H1 (cell line): Measurements from ENCODE around the gene OSBPL5. TPM values are rescaled to one million over a fixed set of nuclear protein-coding genes. Genes with fewer than 3 reads are reported as not detected.

Source experiments
- CTCF ChIA-PET: fragments of 300-600 bp; sonication (Branson Sonifier 250); formaldehyde crosslinking; loops from one replicate; lab custom pipeline; 2021; ENCODE audit not compliant: partially characterized antibody; lab: Charles Lee
- POLR2A ChIA-PET: fragments of 300-600 bp; sonication (Branson Sonifier 250); formaldehyde crosslinking; loops from one replicate; lab custom pipeline; 2021; ENCODE audit warnings: inconsistent platforms; ENCODE audit not compliant: partially characterized antibody; lab: Charles Lee
- DNase-seq, 2 experiments: peaks; one replicate each; pipeline versions ENCODE4 v3.0.0 to v3.0.0-alpha.2; 2010 to 2022; ENCODE audit warnings: low spot score in 2 of 2, low read depth in 1 of 2, mixed read lengths in 1 of 2
- FAIRE-seq: peaks from 2 replicates; lab custom pipeline; 2011; peaks lifted over from hg19 to GRCh38; lab: Jason Lieb, UNC
- H2AFZ ChIP-seq: 2 replicates; pipeline ENCODE4 v1.8.1; 2012; ENCODE audit warnings: low read length, inconsistent platforms
- H2AK5ac ChIP-seq: 2 replicates; pipeline ENCODE4 v1.6.1; 2013; ENCODE audit warnings: low read depth, low read length
- H2BK120ac ChIP-seq: replicated peaks from 2 replicates; pipeline ENCODE3; 2013; ENCODE audit warnings: low read depth, low read length, inconsistent platforms
- H2BK12ac ChIP-seq: 2 replicates; pipeline ENCODE4 v1.6.1; 2013; ENCODE audit warnings: low read depth, low read length
- H2BK15ac ChIP-seq: 2 replicates; pipeline ENCODE4 v1.6.1; 2013; ENCODE audit warnings: low read length
- H2BK20ac ChIP-seq: 2 replicates; pipeline ENCODE4 v1.6.1; 2013; ENCODE audit warnings: low read length
- H2BK5ac ChIP-seq: 2 replicates; pipeline ENCODE4 v1.6.1; 2013; ENCODE audit warnings: low read depth, low read length
- H3K14ac ChIP-seq: 2 replicates; pipeline ENCODE4 v1.6.1; 2013; ENCODE audit warnings: inconsistent platforms; ENCODE audit not compliant: insufficient read length
- H3K18ac ChIP-seq: 2 replicates; pipeline ENCODE4 v1.6.1; 2013; ENCODE audit warnings: low read length; ENCODE audit errors: extremely low read depth
- H3K23ac ChIP-seq: 2 replicates; pipeline ENCODE4 v1.6.1; 2013; ENCODE audit warnings: inconsistent platforms; ENCODE audit not compliant: insufficient read length
- H3K23me2 ChIP-seq: 2 replicates; pipeline ENCODE4 v1.6.1; 2013; ENCODE audit warnings: low read depth, low read length
- H3K27ac ChIP-seq: 2 replicates; pipeline ENCODE4 v1.6.1; 2011; ENCODE audit warnings: low read depth, low read length, inconsistent platforms
- H3K27me3 ChIP-seq, 4 experiments: replicated peaks in 1 of 4; 1 replicate in 1 of 4; 2 replicates in 3 of 4; pipeline versions ENCODE4 v1.6.1 to v1.8.1; 2011 to 2013; ENCODE audit warnings: low read length in 3 of 4, mild to moderate bottlenecking in 3 of 4, inconsistent platforms in 2 of 4, mixed read lengths in 2 of 4, moderate library complexity in 1 of 4; ENCODE audit not compliant: control insufficient read depth in 3 of 4, insufficient read depth in 3 of 4; ENCODE audit errors: extremely low read depth in 1 of 4
- H3K36me3 ChIP-seq, 4 experiments: 2 replicates each; pipeline versions ENCODE4 v1.6.1 to v1.8.1; 2011 to 2013; ENCODE audit warnings: mild to moderate bottlenecking in 4 of 4, low read length in 3 of 4, moderate library complexity in 2 of 4, control low read depth in 1 of 4, inconsistent platforms in 1 of 4; ENCODE audit not compliant: insufficient read depth in 4 of 4, control insufficient read depth in 2 of 4
- H3K4ac ChIP-seq: replicated peaks from 2 replicates; pipeline ENCODE3; 2013; ENCODE audit warnings: low read length, low read depth, mixed read lengths, inconsistent platforms; ENCODE audit not compliant: insufficient read length
- H3K4me1 ChIP-seq, 4 experiments: replicated peaks in 1 of 4; 1 replicate in 1 of 4; 2 replicates in 3 of 4; pipeline versions ENCODE4 v1.6.1 to v1.8.1; 2011 to 2013; ENCODE audit warnings: low read length in 3 of 4, inconsistent platforms in 2 of 4, mixed read lengths in 1 of 4; ENCODE audit not compliant: insufficient read depth in 4 of 4, control insufficient read depth in 3 of 4
- H3K4me2 ChIP-seq, 2 experiments: 2 replicates each; pipeline versions ENCODE4 v1.6.1 to v1.8.1; 2011 to 2013; ENCODE audit warnings: low read depth in 2 of 2, low read length in 2 of 2, control low read depth in 1 of 2, inconsistent platforms in 1 of 2, mild to moderate bottlenecking in 1 of 2; ENCODE audit not compliant: insufficient read depth in 1 of 2
- H3K4me3 ChIP-seq, 4 experiments: fragments of 200-600, 300-600 bp in 1 of 4; sonication (generic), shearing (Covaris generic), sonication (Bioruptor Twin) in 1 of 4; 2 replicates each; pipeline versions ENCODE4 v1.5.1 to v1.8.1; 2011 to 2016; ENCODE audit warnings: low read length in 4 of 4, low read depth in 3 of 4, control low read depth in 2 of 4, inconsistent platforms in 2 of 4, mild to moderate bottlenecking in 2 of 4, mixed read lengths in 1 of 4, moderate library complexity in 1 of 4; ENCODE audit not compliant: insufficient read depth in 2 of 4; ENCODE audit errors: extremely low read depth in 1 of 4
- H3K56ac ChIP-seq: replicated peaks from 2 replicates; pipeline ENCODE3; 2013; ENCODE audit warnings: low read depth, mild to moderate bottlenecking, mixed read lengths, low read length, inconsistent platforms; ENCODE audit not compliant: insufficient read length
- H3K79me1 ChIP-seq: 2 replicates; pipeline ENCODE4 v1.6.1; 2013; ENCODE audit warnings: low read depth, low read length, control low read depth
- H3K79me2 ChIP-seq, 2 experiments: 2 replicates each; pipeline versions ENCODE4 v1.6.1 to v1.8.1; 2012 to 2013; ENCODE audit warnings: low read length in 2 of 2, mild to moderate bottlenecking in 2 of 2, inconsistent platforms in 1 of 2; ENCODE audit not compliant: insufficient read depth in 2 of 2, control insufficient read depth in 1 of 2
- H3K9ac ChIP-seq, 4 experiments: replicated peaks in 1 of 4; 1 replicate in 1 of 4; 2 replicates in 3 of 4; pipeline versions ENCODE4 v1.6.1 to v1.8.1; 2011 to 2013; ENCODE audit warnings: low read depth in 3 of 4, low read length in 3 of 4, control low read depth in 2 of 4, mild to moderate bottlenecking in 2 of 4, moderate library complexity in 2 of 4, inconsistent platforms in 1 of 4; ENCODE audit errors: extremely low read depth in 1 of 4
- H3K9me3 ChIP-seq, 2 experiments: 2 replicates each; pipeline versions ENCODE4 v1.6.1 to v1.8.1; 2012 to 2013; ENCODE audit warnings: mild to moderate bottlenecking in 2 of 2, moderate library complexity in 2 of 2, control low read depth in 1 of 2, inconsistent platforms in 1 of 2, low read depth in 1 of 2, low read length in 1 of 2, mixed read lengths in 1 of 2; ENCODE audit not compliant: insufficient read depth in 2 of 2
- H4K20me1 ChIP-seq, 2 experiments: replicated peaks in 1 of 2; 2 replicates each; pipeline versions ENCODE3 to v1.8.1; 2011 to 2013; ENCODE audit warnings: inconsistent platforms in 2 of 2, low read length in 2 of 2, mild to moderate bottlenecking in 1 of 2; ENCODE audit not compliant: insufficient read depth in 2 of 2, control insufficient read depth in 1 of 2
- H4K5ac ChIP-seq: 2 replicates; pipeline ENCODE4 v1.6.1; 2013; ENCODE audit warnings: low read length, low read depth, mixed read lengths, inconsistent platforms; ENCODE audit not compliant: insufficient read length
- H4K8ac ChIP-seq: 2 replicates; pipeline ENCODE4 v1.8.0; 2013; ENCODE audit warnings: mild to moderate bottlenecking, moderate library complexity, low read length, inconsistent platforms; ENCODE audit not compliant: insufficient read depth; ENCODE audit errors: extremely low read depth
- H4K91ac ChIP-seq: replicated peaks from 2 replicates; pipeline ENCODE3; 2013; ENCODE audit warnings: low read length, mixed read lengths, inconsistent platforms; ENCODE audit not compliant: insufficient read length
- BACH1 ChIP-seq: IDR thresholded peaks from 2 replicates; pipeline ENCODE4 v1.6.1; 2012; ENCODE audit warnings: low read length, improper control_type of control experiment
- CEBPB ChIP-seq: IDR thresholded peaks from 2 replicates; pipeline ENCODE4 v1.6.1; 2012; ENCODE audit warnings: low read depth, low read length
- EP300 ChIP-seq, 2 experiments: IDR thresholded peaks; 1 replicate in 1 of 2; 2 replicates in 1 of 2; pipeline ENCODE4 v1.6.1; 2011 to 2012; ENCODE audit warnings: low read depth in 2 of 2, low read length in 2 of 2, mild to moderate bottlenecking in 2 of 2, borderline replicate concordance in 1 of 2, inconsistent platforms in 1 of 2, moderate library complexity in 1 of 2
- FOSL1 ChIP-seq: IDR thresholded peaks from 2 replicates; pipeline ENCODE4 v1.6.1; 2011; ENCODE audit warnings: mild to moderate bottlenecking, low read depth, low read length, moderate library complexity; ENCODE audit not compliant: insufficient read depth
- NRF1 ChIP-seq: IDR thresholded peaks from 2 replicates; pipeline ENCODE4 v1.6.1; 2011; ENCODE audit warnings: mild to moderate bottlenecking, low read depth, low read length, improper control_type of control experiment
- PHF8 ChIP-seq: fragments of 200-600 bp; sonication (generic); conservative IDR thresholded peaks from 2 replicates; pipeline ENCODE4 v1.7.1; 2012; ENCODE audit warnings: low read depth, mild to moderate bottlenecking, inconsistent platforms, low read length, moderate library complexity
- RFX5 ChIP-seq: IDR thresholded peaks from 2 replicates; pipeline ENCODE4 v1.6.1; 2011; ENCODE audit warnings: low read depth, low read length, improper control_type of control experiment, borderline replicate concordance
- SP2 ChIP-seq: IDR thresholded peaks from 2 replicates; pipeline ENCODE4 v1.6.1; 2012; ENCODE audit warnings: mild to moderate bottlenecking, low read length, inconsistent platforms
- SRF ChIP-seq: IDR thresholded peaks from 2 replicates; pipeline ENCODE4 v1.6.1; 2011; ENCODE audit warnings: mild to moderate bottlenecking, low read depth, low read length, moderate library complexity
- SUZ12 ChIP-seq: fragments of 200-600 bp; sonication (generic); IDR thresholded peaks from 2 replicates; pipeline ENCODE4 v1.6.1; 2012; ENCODE audit warnings: mild to moderate bottlenecking, inconsistent platforms, low read length, moderate library complexity, mixed read lengths
- YY1 ChIP-seq: IDR thresholded peaks from 2 replicates; pipeline ENCODE4 v1.6.1; 2011; ENCODE audit warnings: low read depth, mild to moderate bottlenecking, low read length
- WGBS, 2 experiments: shearing (Covaris generic) in 1 of 2; methylation state at CpG; one replicate each; pipeline versions ENCODE4 v1.1.6 to v1.1.7; 2013 to 2015; ENCODE audit warnings: low lambda C conversion rate in 2 of 2, mixed read lengths in 2 of 2, inconsistent platforms in 1 of 2, low coverage in 1 of 2, missing lambda C conversion rate in 1 of 2; ENCODE audit not compliant: insufficient replicate concordance in 2 of 2, insufficient coverage in 1 of 2, insufficient read length in 1 of 2; ENCODE audit errors: extremely low coverage in 1 of 2, missing lambda C conversion rate in 1 of 2; 5-methylcytosine and 5-hydroxymethylcytosine counted together
- polyA plus RNA-seq, 7 experiments: library from polyadenylated mRNA; depleted of rRNA in 3 of 7; stranded (reverse) in 5 of 7; unstranded in 2 of 7; fragments of >200 nt in 5 of 7; fragments of 200-250 nt in 2 of 7; gene quantifications; 1 replicate in 5 of 7; 2 replicates in 1 of 7; 4 replicates in 1 of 7; pipeline versions ENCODE4 v1.2.1 to v1.2.3, GENCODE V29; 2011 to 2013; ENCODE audit warnings: missing spikeins in 2 of 7, mixed read lengths in 2 of 7
- total RNA-seq: library from RNA; stranded (reverse); fragmentation: NEBNext Ultra II Directional; extraction: Animal tissue kit (Norgen Biotek cat#: 25700); gene quantifications from 2 replicates; pipeline ENCODE4 v1.2.1, GENCODE V29; 2021
- TF ChIP-seq, protein P1 (sequence below): IDR thresholded peaks from 2 replicates; pipeline ENCODE4 v1.6.1; 2012; ENCODE audit warnings: low read length, inconsistent platforms

Gene OSBPL5
- total and polyA plus RNA-seq, 2 of the 8 experiments (the other 6 are each of a cell fraction or from before 2014, with no cell fraction given): 3.4 to 9.9 TPM

DNA sequence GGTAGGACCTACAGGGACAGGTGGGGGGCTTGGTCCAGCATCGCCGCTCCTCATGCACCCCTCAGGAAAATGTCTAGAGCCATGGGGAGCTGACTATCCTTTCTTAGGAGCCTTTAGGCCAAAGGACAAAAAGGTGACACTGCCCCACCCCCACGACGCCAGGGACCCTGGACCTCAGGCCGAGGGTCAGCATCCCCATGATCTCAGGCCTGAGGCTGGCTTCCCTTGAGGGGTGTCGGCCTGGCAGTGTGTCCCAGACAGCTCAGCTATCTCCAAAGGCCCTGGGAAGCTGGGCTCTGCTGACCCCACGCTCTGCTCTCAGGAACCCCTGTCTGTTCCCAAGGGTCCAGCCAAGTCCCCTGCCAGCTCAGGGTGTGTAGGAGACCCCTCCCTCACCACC, 37.2 kb upstream of the OSBPL5 start:
- Histone ChIP-seq H3K56ac (no peak overlapping the region), H3K4me1 (peaks cover 0 to 4% (median under 1%) of the 10 kb centered on the region in 4 experiments; a peak in 6 of 7 replicates), H3K27ac (no peak overlapping the region), H4K8ac (peak overlapping the region; percentile 38; the same call in 1 of the 2 replicates), H2AFZ (no peak overlapping the region), H3K36me3 (no peaks in the 10 kb centered on the region), H3K27me3 (peaks cover 10 to 42% (median 30%) of the 10 kb centered on the region in 4 experiments), H3K4me2 (peak overlapping the region; percentile 67 to 82; a peak in 3 of 4 replicates), H3K79me1 (no peaks in the 10 kb centered on the region), H4K91ac (no peak overlapping the region), H3K14ac (no peak overlapping the region), H3K18ac (no peak overlapping the region), H3K4me3 (0 out of 8 replicates have a peak overlapping the region, but pooled peaks of 1 of the 4 experiments have one; percentile 60), H2BK120ac (no peak overlapping the region), H2BK12ac (peak overlapping the region; percentile 39; the same call in 1 of the 2 replicates), H2AK5ac (0 out of 2 replicates have a peak overlapping the region, but pooled peaks have one; percentile 24), H3K4ac (no peak overlapping the region), H3K9ac (no peak overlapping the region), H3K9me3 (no peaks in the 10 kb centered on the region), H3K23ac (no peak overlapping the region), H4K20me1 (peaks cover 0 to 10% of the 10 kb centered on the region in 2 experiments), H4K5ac (no peak overlapping the region), H3K79me2 (no peaks in the 10 kb centered on the region), H2BK5ac (no peak overlapping the region), H2BK15ac (no peak overlapping the region), H2BK20ac (no peak overlapping the region), H3K23me2 (peaks cover 19% of the 10 kb centered on the region)
- POLR2A ChIA-PET: interaction anchor here (1.4 kb wide), 1 partner anchor 13 kb away, joined by 3 read pairs; no protein-coding TSS in a partner anchor
- DNase-seq (no peak), FAIRE-seq (no peak)
- 83% methylated on average over 7 of the region's 7 CpGs; no CpG with 5 or more reads in 1 of the 2 experiments for WGBS, 2 experiments
- CTCF ChIA-PET: interaction anchor here (0.8 to 12.0 kb wide), 10 partner anchors 11 to 92 kb away, joined by 3 to 99 read pairs (median 6); no protein-coding TSS in a partner anchor
- TF ChIP-seq YY1 (no peak), RFX5 (no peak), NRF1 (no peak), SP2 (no peak), BACH1 (no peak), CEBPB (no peak), SRF (no peak), SUZ12 (no peak), FOSL1 (no peak), PHF8 (no peak), EP300 (IDR thresholded peaks at IDR 0.05; ENCODE audit: borderline replicate concordance in 1 of 2, low read depth in 2 of 2, low read length in 2 of 2) (no peak)
- TF ChIP-seq, protein P1, sequence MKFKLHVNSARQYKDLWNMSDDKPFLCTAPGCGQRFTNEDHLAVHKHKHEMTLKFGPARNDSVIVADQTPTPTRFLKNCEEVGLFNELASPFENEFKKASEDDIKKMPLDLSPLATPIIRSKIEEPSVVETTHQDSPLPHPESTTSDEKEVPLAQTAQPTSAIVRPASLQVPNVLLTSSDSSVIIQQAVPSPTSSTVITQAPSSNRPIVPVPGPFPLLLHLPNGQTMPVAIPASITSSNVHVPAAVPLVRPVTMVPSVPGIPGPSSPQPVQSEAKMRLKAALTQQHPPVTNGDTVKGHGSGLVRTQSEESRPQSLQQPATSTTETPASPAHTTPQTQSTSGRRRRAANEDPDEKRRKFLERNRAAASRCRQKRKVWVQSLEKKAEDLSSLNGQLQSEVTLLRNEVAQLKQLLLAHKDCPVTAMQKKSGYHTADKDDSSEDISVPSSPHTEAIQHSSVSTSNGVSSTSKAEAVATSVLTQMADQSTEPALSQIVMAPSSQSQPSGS: no peak
